HG03520 (cell line): ENCODE results near the gene SFT2D1.
"Not testable (repeated sequence)": the region's sequence is repeated elsewhere in the genome, so short reads cannot be mapped to it uniquely, and the experiment has no call there.

Experiments
- ATAC-seq: cut with Tn5 transposase; IDR thresholded peaks from one replicate; pipeline ENCODE4 v1.9.1; 2021; ENCODE audit warnings: mild to moderate bottlenecking, moderate library complexity; ENCODE audit not compliant: unreplicated experiment

SFT2D1 gene

DNA sequence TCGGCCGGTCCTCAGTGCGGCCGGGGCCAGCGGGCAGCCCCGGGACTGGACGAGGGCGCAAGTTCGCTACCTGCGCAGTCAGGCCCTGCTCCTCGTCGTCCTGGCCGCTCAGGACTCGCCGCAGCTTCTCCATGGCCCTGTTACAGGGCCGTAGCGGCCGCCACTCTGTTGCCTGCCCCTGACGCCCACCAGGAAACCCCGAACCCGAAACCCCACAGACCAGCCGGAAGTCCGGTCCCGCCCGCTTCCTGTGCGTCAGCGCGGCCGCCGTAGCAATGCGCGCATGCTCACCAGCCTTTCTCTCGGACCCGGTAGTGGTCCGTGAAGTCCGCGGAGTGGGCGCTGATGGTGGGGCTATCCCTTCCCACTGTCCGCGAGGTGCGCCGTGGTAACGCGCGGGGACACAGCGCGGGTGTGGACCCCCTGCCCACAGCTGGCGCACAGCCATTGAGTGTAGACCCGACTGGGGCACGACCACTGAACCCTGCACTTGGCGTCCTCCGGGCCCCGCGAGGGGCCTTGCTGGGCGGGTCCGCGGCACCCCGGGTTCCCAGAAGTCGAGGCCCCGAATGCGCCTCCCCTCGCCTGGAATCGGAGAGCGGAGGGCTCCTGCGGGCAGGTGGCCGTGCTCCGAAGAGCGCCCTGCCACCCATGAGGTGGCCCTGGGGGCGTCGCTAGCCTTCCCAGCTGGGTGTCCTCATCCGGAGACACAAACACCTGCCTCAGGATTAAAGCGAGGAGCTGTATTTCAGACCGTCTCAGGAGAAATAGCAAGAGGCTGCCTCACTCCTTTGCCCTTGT, at the start of gene SFT2D1:
Gene SFT2D1 (minus strand): TSS at position 197 of the 801 bp plus-strand sequence. CDS start 64 bp downstream, at position 133.
- peak; percentile 88 for ATAC-seq

GRCh38 chr6:166389119-166389518, 46.8 kb upstream of the SFT2D1 start:
- ATAC-seq: no peak

- ATAC-seq: no peak
Observed at GRCh38 chr6:166388290-166389004, 46.1 kb upstream of the SFT2D1 start.

- no peak for ATAC-seq
Observed at GRCh38 chr6:166387642-166388289, 45.4 kb upstream of the SFT2D1 start.

GRCh38 chr6:166387098-166387497, 44.8 kb upstream of the SFT2D1 start:
- ATAC-seq: not testable (repeated sequence)

DNA sequence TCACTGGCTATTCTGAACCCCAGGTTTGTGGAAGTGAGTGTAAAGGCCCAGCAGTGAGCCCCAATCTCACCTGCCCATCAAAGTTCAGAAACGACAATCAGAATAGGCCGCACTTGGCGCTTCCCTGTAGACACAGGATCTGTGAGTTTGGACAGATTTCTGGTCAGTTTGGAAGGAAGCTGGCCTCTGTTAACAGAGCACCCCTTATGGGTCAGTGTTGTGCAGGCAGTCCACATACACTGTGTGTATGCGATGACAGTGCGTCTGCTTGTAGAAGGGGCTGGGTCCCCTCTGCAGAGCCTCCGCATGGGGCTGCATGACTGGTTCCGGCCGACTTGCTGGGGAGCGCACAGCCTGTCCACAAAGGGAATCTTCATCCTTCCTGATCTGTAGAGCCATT, 43.8 kb upstream of the SFT2D1 start:
- no peak for ATAC-seq

DNA sequence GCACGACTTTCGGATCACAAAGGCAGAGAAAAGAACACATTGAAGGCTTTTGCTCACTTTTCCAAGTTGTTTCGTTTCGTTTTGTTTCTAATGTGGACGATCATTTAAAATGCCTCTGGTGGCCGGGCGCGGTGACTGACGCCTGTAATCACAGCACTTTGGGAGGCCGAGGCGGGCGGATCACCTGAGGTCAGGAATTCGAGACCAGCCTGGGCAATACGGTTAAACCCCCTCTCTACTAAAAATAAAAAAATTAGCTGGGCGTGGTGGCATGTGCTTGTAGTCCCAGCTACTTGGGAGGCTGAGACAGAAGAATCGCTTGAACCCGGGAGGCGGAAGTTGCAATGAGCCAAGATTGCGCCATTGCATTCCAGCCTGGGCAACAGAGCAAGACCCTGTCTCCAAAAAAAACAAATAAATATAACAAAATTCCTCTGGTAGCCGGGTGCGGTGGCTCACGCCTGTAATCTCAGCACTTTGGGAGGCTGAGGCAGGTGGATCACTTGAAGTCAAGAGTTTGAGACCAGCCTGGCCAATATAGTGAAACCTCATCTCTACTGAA, 41.5 kb upstream of the SFT2D1 start:
- ATAC-seq: peak; percentile 0

GRCh38 chr6:166382933-166383801, 40.8 kb upstream of the SFT2D1 start, which contains the start of gene MPC1:
Gene MPC1 (minus strand): TSS chr6:166382940. CDS start chr6:166382876, 64 bp downstream.
- peak; percentile 79 for ATAC-seq

DNA sequence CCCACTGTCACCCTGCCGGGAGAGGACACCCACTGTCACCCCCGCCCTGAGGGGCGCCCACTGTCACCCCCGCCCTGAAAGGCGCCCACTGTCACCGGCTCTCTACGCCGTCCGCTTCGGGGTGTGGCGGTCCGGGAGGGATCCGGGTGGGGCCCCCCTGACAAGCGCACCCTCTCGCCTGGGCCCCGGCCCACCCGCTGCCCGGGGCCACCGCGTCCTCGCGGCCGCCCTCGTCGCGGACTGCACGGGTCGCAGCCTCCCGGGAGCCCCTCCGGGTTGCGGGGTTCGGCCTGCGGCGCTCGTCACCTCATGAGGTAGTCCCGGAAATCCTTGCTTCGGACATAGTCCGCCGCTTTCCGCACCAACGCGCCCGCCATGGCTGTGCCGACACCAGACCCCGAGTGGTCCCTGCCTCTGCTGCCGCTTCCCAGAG, 40.2 kb upstream of the SFT2D1 start:
- ATAC-seq: peak; percentile 3

DNA sequence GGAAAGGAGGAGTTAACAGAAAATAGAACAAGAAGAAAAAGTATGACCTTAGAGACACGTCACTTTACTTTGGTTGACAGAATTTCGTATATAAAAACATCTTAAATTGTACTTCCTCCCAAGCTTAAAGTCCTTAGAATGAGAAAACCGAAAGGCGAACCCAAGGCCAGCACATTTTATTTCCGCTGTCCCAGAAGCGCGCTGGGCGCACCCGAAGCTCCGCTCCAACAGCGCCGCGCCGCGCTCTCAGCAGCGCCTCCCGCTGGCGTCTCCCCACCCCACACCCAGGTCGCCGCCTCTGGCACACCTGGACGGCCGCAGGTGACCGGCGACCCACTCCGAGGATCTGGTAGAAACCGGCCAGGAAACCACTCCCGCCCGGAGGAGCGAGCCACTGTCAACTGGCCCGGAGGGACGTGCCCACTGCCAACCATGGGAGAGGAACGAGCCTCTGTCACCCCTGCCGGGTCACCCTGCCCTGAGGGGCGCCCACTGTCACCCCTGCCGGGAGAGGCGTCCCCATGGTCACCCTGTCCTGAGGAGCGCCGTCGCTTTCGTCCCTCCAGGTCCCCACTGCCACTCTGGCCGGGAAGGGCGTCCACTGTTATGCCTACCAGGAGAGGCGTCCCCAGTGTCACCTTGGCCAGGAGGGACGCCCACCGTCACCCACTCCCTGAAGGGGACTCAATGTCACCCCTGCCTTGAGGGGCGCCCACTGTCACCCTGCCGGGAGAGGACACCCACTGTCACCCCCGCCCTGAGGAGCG, 39.6 kb upstream of the SFT2D1 start:
- peak; percentile 43 for ATAC-seq

DNA sequence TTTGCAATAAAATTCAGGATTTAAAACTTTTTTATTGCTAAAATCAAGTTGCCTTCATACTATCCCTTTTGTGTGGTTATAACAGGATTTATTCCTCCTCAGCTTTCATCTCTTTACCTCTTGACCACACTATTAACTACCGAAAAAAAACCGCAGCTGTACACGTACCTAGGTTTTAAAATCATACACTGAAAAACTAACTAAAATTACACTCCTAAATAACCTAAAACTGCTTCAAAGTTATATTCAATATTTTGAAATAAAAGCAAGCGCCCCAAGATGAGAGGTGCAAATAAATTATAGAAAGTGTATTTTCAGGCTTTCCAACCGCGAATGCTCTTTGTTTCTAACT, 39.0 kb upstream of the SFT2D1 start:
- no peak for ATAC-seq

DNA sequence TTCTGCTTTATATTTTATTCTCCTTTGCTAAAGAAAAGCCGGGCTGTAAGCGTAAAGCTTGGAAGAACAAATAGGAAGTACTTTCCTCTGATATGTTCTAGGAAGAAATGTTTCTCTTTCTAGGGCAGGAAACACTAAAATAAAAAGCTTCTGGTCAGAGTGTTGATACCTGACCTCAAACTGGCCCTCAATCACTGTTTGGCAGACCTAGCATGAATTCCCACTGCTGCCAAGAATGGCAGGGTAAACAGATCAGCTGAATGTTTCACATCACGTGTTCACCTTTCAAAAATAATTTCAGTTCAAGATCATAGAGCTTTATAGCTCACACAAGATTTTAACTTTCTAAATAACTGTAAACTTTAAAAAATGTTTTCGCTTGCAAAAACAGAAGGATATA, 37.5 kb upstream of the SFT2D1 start:
- no peak for ATAC-seq

DNA sequence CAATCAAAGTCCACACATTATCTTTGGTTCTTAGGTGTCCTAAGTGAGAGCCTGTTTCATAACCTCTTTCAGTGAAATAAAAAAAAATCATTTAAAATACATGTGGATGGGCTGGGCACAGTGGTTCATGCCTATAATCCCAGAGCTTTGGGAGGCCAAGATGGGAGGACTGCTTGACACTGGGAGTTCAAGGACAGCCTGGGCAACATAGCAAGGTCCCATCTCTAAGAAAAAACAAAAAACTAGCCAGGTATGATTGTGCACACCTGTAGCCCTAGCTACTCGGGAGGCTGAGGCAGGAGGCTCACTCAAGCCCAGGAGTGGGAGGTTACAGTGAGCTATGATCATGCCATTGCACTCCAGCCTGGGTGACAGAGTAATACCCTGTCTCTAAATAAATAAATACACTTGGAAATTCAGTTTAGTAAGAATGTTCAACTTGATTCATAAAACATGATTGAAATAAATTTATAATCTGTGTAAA, 36.8 kb upstream of the SFT2D1 start:
- ATAC-seq: no peak

GRCh38 chr6:166377721-166378120, 35.4 kb upstream of the SFT2D1 start:
- ATAC-seq: no peak

DNA sequence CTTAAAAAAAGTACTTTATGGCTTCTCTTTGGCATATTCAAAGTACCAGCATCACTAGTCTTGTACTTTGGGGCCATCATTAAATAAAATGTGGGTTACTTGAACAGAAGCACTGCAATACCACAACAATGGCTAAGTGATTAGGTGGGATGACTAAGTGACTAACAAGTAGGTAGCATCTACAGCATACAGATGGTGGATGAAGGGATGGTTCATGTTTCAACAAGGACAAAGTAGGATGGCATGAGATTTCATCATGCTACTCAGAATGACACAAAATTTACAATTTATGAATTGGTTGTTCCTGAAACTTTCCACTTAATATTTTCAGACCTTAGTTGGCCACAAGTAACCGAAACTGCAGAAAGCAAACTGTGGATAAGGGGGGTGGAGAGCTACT, 32.7 kb upstream of the SFT2D1 start:
- no peak for ATAC-seq

- no peak for ATAC-seq
Observed at GRCh38 chr6:166370489-166370888, 28.1 kb upstream of the SFT2D1 start.

DNA sequence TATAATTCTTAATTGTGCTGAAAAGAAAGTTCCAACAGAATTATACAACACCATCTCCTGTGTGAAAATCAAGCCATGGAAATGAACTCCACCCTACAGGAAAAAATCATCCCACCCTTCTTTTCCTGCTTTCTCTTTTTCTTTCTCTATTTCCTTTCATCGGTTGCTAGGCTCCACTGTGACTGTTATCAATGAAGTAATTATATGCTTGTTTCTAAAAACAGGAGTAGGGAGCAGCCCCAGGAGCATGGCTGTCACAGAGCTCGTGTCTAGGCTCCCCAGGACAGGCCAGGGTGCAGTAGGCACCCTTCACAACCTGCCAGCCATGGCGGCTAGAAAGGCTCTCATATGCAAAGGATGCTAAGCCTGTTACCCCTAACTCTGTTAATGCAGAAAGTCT, 27.4 kb upstream of the SFT2D1 start:
- no peak for ATAC-seq

- no peak for ATAC-seq
Observed at GRCh38 chr6:166366921-166367320, 24.6 kb upstream of the SFT2D1 start.

DNA sequence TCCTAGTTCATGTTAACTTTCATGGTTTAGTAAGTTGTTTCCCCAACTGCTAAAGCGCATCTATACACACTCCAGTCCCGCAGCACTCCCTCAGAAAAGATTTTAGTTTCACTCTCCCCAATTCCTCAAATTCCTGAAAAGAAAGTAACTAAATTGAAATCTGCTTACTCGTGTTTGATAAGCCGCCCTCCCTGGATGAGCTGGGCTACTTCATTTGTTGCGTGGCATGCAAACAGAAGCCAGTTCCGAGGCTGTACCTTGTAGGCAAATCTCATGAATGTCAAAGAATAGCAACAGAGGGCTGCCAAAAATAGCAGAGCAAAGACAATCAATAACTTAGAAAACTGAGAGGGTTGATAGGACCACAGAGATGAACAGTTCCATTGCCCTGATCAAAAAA, 23.5 kb upstream of the SFT2D1 start:
- ATAC-seq: no peak

- ATAC-seq: no peak
Observed at GRCh38 chr6:166365221-166365620, 22.9 kb upstream of the SFT2D1 start.
